Sigmoid colon (tissue), 7 donors: ENCODE measurements around the gene SERHL2. TPM values are rescaled to one million over a fixed set of nuclear protein-coding genes. Genes with fewer than 3 reads are reported as not detected.

ENCODE experiments used
- DNase-seq: peaks from one replicate; pipeline ENCODE4 v3.0.0-alpha.2; 2019
- H3K27ac ChIP-seq, 4 donors: fragments of 200-600 bp; sonication (generic); one replicate each; pipeline ENCODE4 v1.5.1; 2016 to 2019; ENCODE audit warnings: mild to moderate bottlenecking in 1 of 4
- H3K27me3 ChIP-seq, 3 donors: fragments of 200-600 bp; sonication (generic); one replicate each; pipeline ENCODE4 v1.5.1; 2019; ENCODE audit warnings: mild to moderate bottlenecking in 1 of 3
- H3K36me3 ChIP-seq, 4 donors: fragments of 200-600 bp; sonication (generic); one replicate each; pipeline ENCODE4 v1.5.1; 2016 to 2019
- H3K4me1 ChIP-seq, 4 donors: fragments of 200-600 bp; sonication (generic); one replicate each; pipeline ENCODE4 v1.5.1; 2017 to 2019
- H3K4me3 ChIP-seq, 4 donors: fragments of 200-600 bp; sonication (generic); one replicate each; pipeline ENCODE4 v1.5.1; 2017 to 2019; ENCODE audit warnings: mild to moderate bottlenecking in 2 of 4, moderate library complexity in 1 of 4
- H3K9me3 ChIP-seq, 4 donors: fragments of 200-600 bp in 3 of 4; sonication (generic) in 3 of 4; one replicate each; pipeline versions ENCODE4 v1.5.1 to v1.6.1; 2013 to 2019
- EP300 ChIP-seq, 4 donors: sonication (generic); formaldehyde crosslinking; IDR thresholded peaks; one replicate each; pipeline ENCODE4 v1.6.1; 2017; ENCODE audit warnings: antibody characterized with exemption in 4 of 4
- POLR2A ChIP-seq, 2 donors: fragments of 450-650 bp; IDR thresholded peaks; one replicate each; pipeline ENCODE4 v1.6.1; 2016; ENCODE audit warnings: antibody characterized with exemption in 2 of 2, mild to moderate bottlenecking in 2 of 2, moderate library complexity in 2 of 2
- POLR2AphosphoS5 ChIP-seq, 4 donors: sonication (generic); formaldehyde crosslinking; IDR thresholded peaks; one replicate each; pipeline ENCODE4 v1.6.1; 2017; ENCODE audit warnings: antibody characterized with exemption in 4 of 4
- WGBS, 2 donors: extraction: QIAGEN DNeasy Blood & Tissue Kit; methylation state at CpG; one replicate each; pipeline ENCODE4 v1.1.7; 2013; 5-methylcytosine and 5-hydroxymethylcytosine counted together
- intact Hi-C: fragments of 100-400 bp; cut with DNase I; formaldehyde crosslinking; loops from one replicate; pipeline ENCODE4 v1.15.1; 2023
- polyA plus RNA-seq, 3 donors: library from polyadenylated mRNA; stranded (reverse); fragments of 200-250 nt; gene quantifications; one replicate each; pipeline ENCODE4 v1.2.3, GENCODE V29; 2013
- small RNA-seq, 3 donors: library from RNA; depleted of rRNA; stranded (forward); fragments of <200 nt; gene quantifications; one replicate each; pipeline ENCODE3, GENCODE V24; 2016
- total RNA-seq, 4 donors: library from RNA; depleted of rRNA; stranded (reverse); fragments of >200 nt; gene quantifications; one replicate each; pipeline ENCODE4 v1.1.0, GENCODE V29; 2016
- TF ChIP-seq, protein P1 (sequence below), 4 experiments: fragments of 450-650 bp in 3 of 4; fragments of 200-600 bp in 1 of 4; IDR thresholded peaks; one replicate each; pipeline ENCODE4 v1.5.1; 2016 to 2019; ENCODE audit warnings: antibody characterized with exemption in 4 of 4, mild to moderate bottlenecking in 3 of 4, moderate library complexity in 2 of 4
- donor health status: healthy with polysubstance abuse.
- donor health status: Bipolar disorder and iron deficiency.
- donor health status: healthy.

The SERHL2 gene
- total and polyA plus RNA-seq, 7 donors = 0.92 to 6.1 (median 2.8) TPM

GRCh38 chr22:42623301-42623751, 69.6 kb downstream of the SERHL2 start:
- H3K27me3 ChIP-seq = no peaks in the 10 kb centered on the region
- 39 to 65% methylated on average over 18 of the region's 18 CpGs for WGBS, 2 donors
- no peaks in the 10 kb centered on the region for H3K9me3 ChIP-seq
- H3K27ac ChIP-seq = peak overlapping the region in 3 of 4 donors; percentile 31 to 75 (median 46)
- no peak overlapping the region for H3K4me3 ChIP-seq
- DNase-seq = no peak
- TF ChIP-seq EP300 (IDR thresholded peaks at IDR 0.05) (no peak), POLR2A (IDR thresholded peaks at IDR 0.05) (no peak), POLR2AphosphoS5 (IDR thresholded peaks at IDR 0.05) (no peak)
- TF ChIP-seq, protein P1, sequence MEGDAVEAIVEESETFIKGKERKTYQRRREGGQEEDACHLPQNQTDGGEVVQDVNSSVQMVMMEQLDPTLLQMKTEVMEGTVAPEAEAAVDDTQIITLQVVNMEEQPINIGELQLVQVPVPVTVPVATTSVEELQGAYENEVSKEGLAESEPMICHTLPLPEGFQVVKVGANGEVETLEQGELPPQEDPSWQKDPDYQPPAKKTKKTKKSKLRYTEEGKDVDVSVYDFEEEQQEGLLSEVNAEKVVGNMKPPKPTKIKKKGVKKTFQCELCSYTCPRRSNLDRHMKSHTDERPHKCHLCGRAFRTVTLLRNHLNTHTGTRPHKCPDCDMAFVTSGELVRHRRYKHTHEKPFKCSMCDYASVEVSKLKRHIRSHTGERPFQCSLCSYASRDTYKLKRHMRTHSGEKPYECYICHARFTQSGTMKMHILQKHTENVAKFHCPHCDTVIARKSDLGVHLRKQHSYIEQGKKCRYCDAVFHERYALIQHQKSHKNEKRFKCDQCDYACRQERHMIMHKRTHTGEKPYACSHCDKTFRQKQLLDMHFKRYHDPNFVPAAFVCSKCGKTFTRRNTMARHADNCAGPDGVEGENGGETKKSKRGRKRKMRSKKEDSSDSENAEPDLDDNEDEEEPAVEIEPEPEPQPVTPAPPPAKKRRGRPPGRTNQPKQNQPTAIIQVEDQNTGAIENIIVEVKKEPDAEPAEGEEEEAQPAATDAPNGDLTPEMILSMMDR (IDR thresholded peaks at IDR 0.05) = no peak
- peaks cover 24 to 77% (median 48%) of the 10 kb centered on the region in 4 donors for H3K36me3 ChIP-seq
- intact Hi-C loops = loop anchor here (5.0 kb wide), 1 partner anchor 234 kb away; the partner anchor contains the start of gene ARFGAP3
- peaks cover 0 to 41% (median 27%) of the 10 kb centered on the region in 4 donors for H3K4me1 ChIP-seq

Small RNA genes lying within 50 kb of the gene (small RNA-seq; reads per million reads assigned to genes)
- 0 reads per million in 3 donors for gene RN7SKP80
- 0 reads per million in 3 donors for gene RNU6-513P

Other genes with a start within 250 kb of the SERHL2 start
- gene NFAM1, start 121.6 kb upstream of the SERHL2 start, total RNA-seq = 1 to 10 TPM; 1.8 to 2.5 (median 2.3) TPM
- 1 to 10 TPM; 1.2 to 3.1 (median 2.3) TPM for gene NFAM1, start 121.6 kb upstream of the SERHL2 start, polyA plus RNA-seq
- 10 to 100 TPM; 16.3 to 20.0 (median 18.4) TPM for gene RRP7A, start 34.2 kb upstream of the SERHL2 start, total RNA-seq
- gene RRP7A, start 34.2 kb upstream of the SERHL2 start, polyA plus RNA-seq = 10 to 100 TPM in 2 of 3 donors, 1 to 10 TPM in 1; 6.6 to 39.9 (median 19.7) TPM
- 10 to 100 TPM; 30.2 to 41.4 (median 34.5) TPM for gene POLDIP3, start 60.9 kb downstream of the SERHL2 start, total RNA-seq
- gene POLDIP3, start 60.9 kb downstream of the SERHL2 start, polyA plus RNA-seq = 10 to 100 TPM; 25.8 to 45.9 (median 29.6) TPM
- gene ATP5MGL, start 86.6 kb downstream of the SERHL2 start, total RNA-seq = under 1 TPM in 1 of 4 donors, not detected in 3; 0.66 TPM
- gene ATP5MGL, start 86.6 kb downstream of the SERHL2 start, polyA plus RNA-seq = under 1 TPM in 1 of 3 donors, not detected in 2; 0.25 TPM
- gene CYB5R3, start 95.4 kb downstream of the SERHL2 start, total RNA-seq = 100 to 1,000 TPM in 2 of 4 donors, 10 to 100 TPM in 2; 71.5 to 156 (median 88.6) TPM
- 100 to 1,000 TPM in 1 of 3 donors, 10 to 100 TPM in 2; 44.9 to 158 (median 78.7) TPM for gene CYB5R3, start 95.4 kb downstream of the SERHL2 start, polyA plus RNA-seq
- 10 to 100 TPM; 23.5 to 51.0 (median 27.7) TPM for gene A4GALT, start 166.9 kb downstream of the SERHL2 start, total RNA-seq
- 10 to 100 TPM in 2 of 3 donors, 1 to 10 TPM in 1; 1.6 to 17.3 (median 12.6) TPM for gene A4GALT, start 166.9 kb downstream of the SERHL2 start, polyA plus RNA-seq